NCI-H1436 treated with DMSO at 0.1 percent for 48 hours (cell line): Measurements from ENCODE around the gene TMEM208.

Source experiments
- DNase-seq: peaks from one replicate; lab custom pipeline; 2025; lab: John Stamatoyannopoulos, UW

The TMEM208 gene

GRCh38 chr16:67191995-67192681, 34.8 kb upstream of the TMEM208 start, which contains the start of gene E2F4:
Gene E2F4 (plus strand): TSS chr16:67192155. CDS start chr16:67192228, 73 bp downstream.
- DNase-seq: peak; percentile 37

GRCh38 chr16:67192781-67193361, 34.1 kb upstream of the TMEM208 start:
- DNase-seq: no peak

- no peak for DNase-seq
These were observed 33.4 kb upstream of the TMEM208 start for GRCh38 chr16:67193536-67193935.

DNA sequence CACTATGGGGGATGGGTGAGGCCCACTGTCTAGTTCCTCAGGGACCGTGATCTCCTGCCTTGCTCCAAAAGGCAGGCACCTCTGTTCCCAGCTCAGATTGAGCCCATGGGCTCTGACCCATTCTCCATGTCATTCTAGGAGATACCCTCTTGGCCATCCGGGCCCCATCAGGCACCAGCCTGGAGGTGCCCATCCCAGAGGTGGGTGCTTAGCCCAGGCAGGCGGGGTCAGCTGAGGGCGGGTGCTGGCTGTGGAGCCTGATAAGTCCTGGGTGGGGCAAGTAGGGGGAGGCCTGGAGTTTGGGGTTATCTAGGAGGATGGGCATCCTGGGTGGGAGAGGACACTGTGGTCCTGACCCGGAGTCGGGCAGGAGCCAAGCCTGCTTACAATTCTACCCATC, 32.7 kb upstream of the TMEM208 start:
- DNase-seq: no peak

GRCh38 chr16:67195676-67196075, 31.3 kb upstream of the TMEM208 start:
- DNase-seq: no peak

GRCh38 chr16:67196881-67197280, 30.0 kb upstream of the TMEM208 start:
- DNase-seq: no peak

- no peak for DNase-seq
These were observed 29.2 kb upstream of the TMEM208 start for GRCh38 chr16:67197704-67198103.

DNA sequence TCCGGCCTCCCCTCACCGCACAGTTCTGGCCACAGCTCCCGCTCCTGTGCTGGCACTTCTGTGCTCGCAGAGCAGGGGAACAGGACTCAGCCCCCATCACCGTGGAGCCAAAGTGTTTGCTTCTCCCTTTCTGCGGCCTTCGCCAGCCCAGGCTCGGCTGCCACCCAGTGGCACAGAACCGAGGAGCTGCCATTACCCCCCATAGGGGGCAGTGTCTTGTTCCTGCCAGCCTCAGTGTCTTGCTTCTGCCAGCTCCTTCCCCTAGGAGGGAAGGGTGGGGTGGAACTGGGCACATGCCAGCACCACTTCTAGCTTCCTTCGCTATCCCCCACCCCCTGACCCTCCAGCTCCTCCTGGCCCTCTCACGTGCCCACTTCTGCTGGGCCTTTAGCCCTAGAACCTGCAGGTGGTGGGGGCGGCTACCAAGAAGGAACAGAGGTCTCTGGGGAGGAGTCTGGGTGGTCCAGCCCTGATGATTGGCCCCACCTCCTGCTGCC, 28.6 kb upstream of the TMEM208 start:
- no peak for DNase-seq

DNA sequence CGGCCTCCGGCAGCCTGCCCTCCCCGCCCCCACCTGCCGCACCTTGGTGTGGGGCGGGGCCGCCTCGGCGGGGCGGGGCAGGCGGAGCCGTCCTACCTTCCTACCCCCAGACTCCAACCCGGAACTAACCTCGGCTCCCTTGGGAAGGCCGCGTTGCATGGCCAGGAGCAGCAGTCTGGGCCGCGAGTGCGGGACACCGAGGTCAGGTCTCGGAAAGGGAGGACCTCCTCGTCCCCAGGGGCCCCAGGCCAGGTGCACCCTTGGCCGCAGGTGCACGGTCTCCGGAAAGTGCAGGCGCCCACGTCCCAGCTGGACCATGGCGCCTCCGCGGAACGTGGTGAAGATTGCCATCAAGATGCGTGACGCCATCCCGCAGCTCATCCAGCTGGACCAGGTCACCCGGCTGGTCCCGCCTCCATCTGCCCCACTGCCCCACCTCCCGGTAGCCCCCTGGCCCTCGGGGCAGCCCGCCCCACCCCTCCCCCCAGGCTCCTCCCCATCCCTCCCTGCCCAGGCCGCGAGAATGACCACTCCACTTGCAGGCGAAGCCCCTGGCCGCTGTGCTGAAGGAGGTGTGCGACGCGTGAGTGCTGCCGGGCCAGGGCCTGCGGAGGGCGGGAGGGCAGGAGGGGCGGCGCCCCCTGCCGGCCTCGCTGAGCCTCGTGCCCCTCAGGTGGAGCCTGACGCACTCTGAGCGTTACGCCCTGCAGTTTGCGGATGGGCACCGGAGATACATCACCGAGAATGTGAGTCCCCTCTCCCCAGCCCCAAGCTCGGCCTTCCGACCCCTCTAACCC, 27.7 kb upstream of the TMEM208 start, which contains the start of gene ELMO3:
ELMO3 (plus strand) TSS at position 121 of the 797 bp plus-strand sequence; CDS start at position 317, 196 bp downstream.
- DNase-seq: no peak

GRCh38 chr16:67199808-67200198, 27.1 kb upstream of the TMEM208 start:
- DNase-seq: no peak

DNA sequence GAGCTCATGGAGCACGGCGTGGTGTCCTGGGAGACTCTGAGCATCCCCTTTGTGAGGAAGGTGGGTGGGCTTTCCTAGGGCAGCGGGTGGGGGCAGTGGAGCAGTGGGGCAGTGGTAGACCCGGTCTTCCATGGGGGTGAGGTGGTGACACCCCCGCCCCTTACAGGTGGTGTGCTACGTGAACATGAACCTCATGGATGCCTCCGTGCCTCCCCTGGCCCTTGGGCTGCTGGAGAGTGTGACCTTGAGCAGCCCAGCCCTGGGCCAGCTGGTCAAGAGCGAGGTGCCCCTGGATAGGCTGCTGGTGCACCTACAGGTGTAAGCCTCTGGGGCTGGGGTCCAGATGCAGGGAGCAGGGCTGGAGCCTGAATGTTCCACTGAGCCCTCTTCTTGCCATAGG, 26.4 kb upstream of the TMEM208 start:
- no peak for DNase-seq

GRCh38 chr16:67201411-67202345, 25.3 kb upstream of the TMEM208 start:
- DNase-seq: no peak

DNA sequence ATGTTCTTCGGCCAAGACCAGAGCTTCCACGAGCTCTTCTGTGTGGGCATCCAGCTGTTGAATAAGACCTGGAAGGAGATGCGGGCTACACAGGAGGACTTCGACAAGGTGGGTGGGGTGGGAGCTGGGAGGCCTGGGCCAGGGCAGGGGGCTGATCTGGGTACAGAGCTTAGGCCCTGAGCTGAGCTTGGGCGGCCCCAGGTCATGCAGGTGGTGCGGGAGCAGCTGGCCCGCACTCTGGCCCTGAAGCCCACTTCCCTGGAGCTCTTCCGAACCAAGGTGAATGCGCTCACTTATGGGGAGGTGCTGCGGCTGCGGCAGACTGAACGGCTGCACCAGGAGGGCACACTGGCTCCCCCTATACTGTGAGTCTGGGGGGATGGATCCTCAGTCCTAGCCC, 24.5 kb upstream of the TMEM208 start:
- no peak for DNase-seq

- DNase-seq: no peak
These were observed 23.9 kb upstream of the TMEM208 start for GRCh38 chr16:67202956-67203493.

DNA sequence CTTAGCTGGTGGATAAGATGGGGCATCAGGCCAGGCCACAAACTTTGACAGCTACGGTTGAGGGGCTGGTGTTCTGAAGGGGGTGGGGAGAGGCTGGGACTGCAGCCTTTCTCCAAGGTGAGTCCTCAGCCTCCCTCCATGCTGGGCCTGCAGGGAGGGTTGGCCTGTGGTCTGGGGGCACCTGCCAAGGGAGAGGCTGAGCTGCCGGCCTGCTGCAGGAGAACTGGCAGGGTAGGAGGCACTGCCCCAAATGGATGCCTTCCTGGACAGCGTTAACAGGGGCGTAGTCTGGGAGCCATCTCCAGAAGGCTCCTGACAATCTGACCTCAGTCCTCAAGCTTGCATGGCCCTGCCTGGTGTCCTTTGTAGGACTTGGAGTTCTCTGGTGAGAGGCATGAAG, 22.9 kb upstream of the TMEM208 start:
- DNase-seq: no peak

GRCh38 chr16:67206129-67206837, 20.6 kb upstream of the TMEM208 start:
- DNase-seq: no peak

- no peak for DNase-seq
These were observed 20.1 kb upstream of the TMEM208 start for GRCh38 chr16:67206838-67207248.

GRCh38 chr16:67207249-67208091, 19.5 kb upstream of the TMEM208 start:
- DNase-seq: no peak

DNA sequence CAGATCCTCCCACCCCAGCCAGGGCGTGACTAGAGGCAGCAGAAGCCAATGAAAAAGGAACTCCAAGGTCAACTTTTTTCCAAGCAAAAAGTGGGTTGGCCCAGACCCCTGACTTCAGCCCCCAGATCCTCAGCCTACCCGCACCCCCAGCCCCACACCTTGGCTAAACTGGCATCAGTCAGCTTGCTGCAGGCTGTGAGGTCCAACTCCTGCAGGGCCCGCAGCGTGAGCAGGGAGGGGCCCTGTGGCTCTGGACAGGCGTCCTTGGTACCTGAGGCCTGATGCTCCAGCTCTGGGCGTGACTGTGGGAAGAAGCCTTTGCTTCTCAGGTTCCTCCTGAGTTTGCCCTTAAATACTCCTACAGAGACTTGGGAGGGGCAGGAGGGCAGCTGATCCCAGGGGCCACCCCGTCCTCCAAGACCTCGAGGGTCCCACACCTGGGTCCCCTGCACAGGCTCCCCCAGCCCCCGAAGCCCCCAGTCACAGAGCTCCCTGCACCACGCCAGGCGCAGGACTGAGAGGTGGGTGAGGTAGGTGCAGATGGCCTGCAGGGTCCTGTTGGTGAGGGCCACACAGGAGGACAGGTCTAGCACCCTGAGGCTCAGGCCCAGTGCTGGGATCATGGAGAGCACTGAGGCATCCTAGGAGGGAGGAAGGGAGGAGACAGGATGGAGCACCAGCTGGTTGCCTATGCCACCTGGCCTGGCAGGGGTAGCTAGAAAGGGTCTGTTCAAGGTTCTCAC, 18.6 kb upstream of the TMEM208 start:
- no peak for DNase-seq
